Measurements from ENCODE around the gene CASP5.

CASP5 gene

GRCh38 chr11:104946907-104947306 lies 76.1 kb downstream of the CASP5 start:
- TF ChIP-seq CTCF (IDR thresholded peaks at IDR 0.05; ENCODE audit: extremely low read depth, insufficient read depth, missing control alignments) = peak; percentile 53
- in situ Hi-C loops (cut with MboI; ENCODE audit: low pct_unique_long_range_greater_than_20kb, low sequenced_read_pairs, unreplicated experiment) = no loop called here
- peak; percentile 25 for DNase-seq (ENCODE audit: low spot score)
